IPS DF 4.7 (cell line): Measurements from ENCODE around the gene MLKL.
"Not testable (repeated sequence)": the region's sequence is repeated elsewhere in the genome, so short reads cannot be mapped to it uniquely, and the experiment has no call there.

Experiments
- DNase-seq: peaks from one replicate; pipeline ENCODE4 v3.0.0-alpha.2; 2013; ENCODE audit warnings: low spot score; ENCODE audit errors: extremely low read depth

Gene MLKL

GRCh38 chr16:74732707-74733350 lies 32.2 kb upstream of the MLKL start:
- DNase-seq = no peak

GRCh38 chr16:74731853-74732477 lies 31.3 kb upstream of the MLKL start:
- no peak for DNase-seq

GRCh38 chr16:74729783-74730683 lies 29.4 kb upstream of the MLKL start:
- DNase-seq = no peak

- DNase-seq = no peak
Measured at GRCh38 chr16:74727903-74728302, 27.2 kb upstream of the MLKL start.

GRCh38 chr16:74726716-74727115 lies 26.1 kb upstream of the MLKL start:
- DNase-seq = no peak

- DNase-seq = no peak
Measured at GRCh38 chr16:74725651-74726455, 25.2 kb upstream of the MLKL start.

- no peak for DNase-seq
Measured at GRCh38 chr16:74724820-74725549, 24.3 kb upstream of the MLKL start.

- no peak for DNase-seq
Measured at GRCh38 chr16:74723256-74723655, 22.6 kb upstream of the MLKL start.

GRCh38 chr16:74722156-74722555 lies 21.5 kb upstream of the MLKL start:
- not testable (repeated sequence) for DNase-seq

- DNase-seq = no peak
Measured at GRCh38 chr16:74721716-74722115, 21.1 kb upstream of the MLKL start.

GRCh38 chr16:74720579-74720978 lies 19.9 kb upstream of the MLKL start:
- no peak for DNase-seq

GRCh38 chr16:74718741-74719610 lies 18.3 kb upstream of the MLKL start:
- no peak for DNase-seq

GRCh38 chr16:74718140-74718539 lies 17.5 kb upstream of the MLKL start:
- no peak for DNase-seq

- no peak for DNase-seq
Measured at GRCh38 chr16:74717367-74717766, 16.7 kb upstream of the MLKL start.

GRCh38 chr16:74716355-74716754 lies 15.7 kb upstream of the MLKL start:
- no peak for DNase-seq

- no peak for DNase-seq
Measured at GRCh38 chr16:74713876-74714275, 13.2 kb upstream of the MLKL start.

GRCh38 chr16:74713325-74713724 lies 12.7 kb upstream of the MLKL start:
- DNase-seq = no peak

GRCh38 chr16:74711938-74712337 lies 11.3 kb upstream of the MLKL start:
- DNase-seq = no peak

GRCh38 chr16:74710401-74710800 lies 9.7 kb upstream of the MLKL start:
- DNase-seq = no peak

- DNase-seq = no peak
Measured at GRCh38 chr16:74709441-74709877, 8.8 kb upstream of the MLKL start.
